IMR-90 (cell line): ENCODE results near the gene RHBDD1. TPM values are rescaled to one million over a fixed set of nuclear protein-coding genes. Genes with fewer than 3 reads are reported as not detected.

Experiments used
- ATAC-seq: fragments of 200-7000 bp; cut with Tn5 transposase; 2 replicates; pipeline ENCODE4 v1.9.1; 2020; ENCODE audit warnings: low read depth, mild to moderate bottlenecking, moderate library complexity
- BruUV-seq: library from RNA; stranded (reverse); fragments of 400-500 nt; replicated peaks from 2 replicates; lab custom pipeline; 2021; lab: Mats Ljungman, UMichigan
- CTCF ChIA-PET: fragments of 300-600 bp; formaldehyde crosslinking; extraction: SDS; loops from one replicate; lab custom pipeline; 2021; ENCODE audit warnings: antibody characterized with exemption; lab: Yijun Ruan, JAX
- POLR2A ChIA-PET: fragments of 300-600 bp; sonication (Branson Sonifier 250); formaldehyde crosslinking; loops from one replicate; lab custom pipeline; 2022; ENCODE audit warnings: antibody characterized with exemption; ENCODE audit not compliant: unreplicated experiment; lab: Charles Lee
- DNase-seq: peaks from one replicate; pipeline ENCODE4 v3.0.0; 2013
- H2AFZ ChIP-seq: replicated peaks from 2 replicates; pipeline ENCODE3; 2013; ENCODE audit warnings: low read length, mild to moderate bottlenecking; ENCODE audit not compliant: poor library complexity
- H2AK5ac ChIP-seq: 2 replicates; pipeline ENCODE4 v1.6.1; 2013; ENCODE audit warnings: low read depth, low read length, inconsistent platforms
- H2AK9ac ChIP-seq: replicated peaks from 2 replicates; pipeline ENCODE3; 2013; ENCODE audit warnings: mild to moderate bottlenecking, low read depth, low read length, moderate library complexity; ENCODE audit not compliant: poor library complexity
- H2BK120ac ChIP-seq: 2 replicates; pipeline ENCODE4 v1.6.1; 2013; ENCODE audit warnings: low read depth, low read length, inconsistent platforms
- H2BK15ac ChIP-seq: 3 replicates; pipeline ENCODE4 v1.6.1; 2013; ENCODE audit warnings: low read depth, low read length, inconsistent platforms
- H2BK20ac ChIP-seq: 2 replicates; pipeline ENCODE4 v1.6.1; 2013; ENCODE audit warnings: low read depth, mild to moderate bottlenecking, inconsistent platforms, low read length, moderate library complexity
- H2BK5ac ChIP-seq: 2 replicates; pipeline ENCODE4 v1.6.1; 2013; ENCODE audit warnings: mild to moderate bottlenecking, low read depth, low read length, inconsistent platforms; ENCODE audit not compliant: poor library complexity, severe bottlenecking
- H3K14ac ChIP-seq: replicated peaks from 2 replicates; pipeline ENCODE4 v1.6.1; 2013; ENCODE audit warnings: low read depth, low read length, inconsistent platforms
- H3K18ac ChIP-seq: 2 replicates; pipeline ENCODE4 v1.6.1; 2013; ENCODE audit warnings: low read depth, low read length, control low read depth
- H3K23ac ChIP-seq: 2 replicates; pipeline ENCODE4 v1.6.1; 2013; ENCODE audit warnings: low read depth, low read length, inconsistent platforms
- H3K27ac ChIP-seq: 2 replicates; pipeline ENCODE4 v1.5.1; 2013; ENCODE audit warnings: mild to moderate bottlenecking, control low read depth, low read length; ENCODE audit not compliant: insufficient read depth
- H3K27me3 ChIP-seq: 2 replicates; pipeline ENCODE4 v1.6.1; 2013; ENCODE audit warnings: low read length; ENCODE audit not compliant: control insufficient read depth, insufficient read depth
- H3K36me3 ChIP-seq: 2 replicates; pipeline ENCODE4 v1.6.1; 2013; ENCODE audit warnings: low read length, mixed read lengths; ENCODE audit not compliant: control insufficient read depth, insufficient read depth
- H3K4ac ChIP-seq: 2 replicates; pipeline ENCODE4 v1.6.1; 2013; ENCODE audit warnings: low read depth, low read length, inconsistent platforms
- H3K4me1 ChIP-seq: 2 replicates; pipeline ENCODE4 v1.6.1; 2013; ENCODE audit warnings: low read length, mixed read lengths; ENCODE audit not compliant: control insufficient read depth, insufficient read depth
- H3K4me2 ChIP-seq: 2 replicates; pipeline ENCODE4 v1.6.1; 2013; ENCODE audit warnings: low read depth, mild to moderate bottlenecking, control low read depth, low read length, moderate library complexity
- H3K4me3 ChIP-seq: 2 replicates; pipeline ENCODE4 v1.5.1; 2013; ENCODE audit warnings: low read depth, mild to moderate bottlenecking, control low read depth, low read length, moderate library complexity; ENCODE audit not compliant: insufficient read depth
- H3K56ac ChIP-seq: 2 replicates; pipeline ENCODE4 v1.6.1; 2013; ENCODE audit warnings: low read length, inconsistent platforms; ENCODE audit not compliant: insufficient read depth; ENCODE audit errors: extremely low read depth
- H3K79me1 ChIP-seq, 2 experiments: 2 replicates each; pipeline ENCODE4 v1.6.1; 2013; ENCODE audit warnings: low read length in 2 of 2, inconsistent platforms in 1 of 2, low read depth in 1 of 2
- H3K9ac ChIP-seq: 2 replicates; pipeline ENCODE4 v1.6.1; 2013; ENCODE audit warnings: low read depth, low read length, control low read depth
- H3K9me1 ChIP-seq: 2 replicates; pipeline ENCODE4 v1.6.1; 2013; ENCODE audit warnings: low read length, inconsistent platforms; ENCODE audit not compliant: insufficient read depth
- H3K9me3 ChIP-seq: 2 replicates; pipeline ENCODE4 v1.6.1; 2013; ENCODE audit warnings: low read length; ENCODE audit not compliant: control insufficient read depth, insufficient read depth
- H4K20me1 ChIP-seq: 2 replicates; pipeline ENCODE4 v1.6.1; 2013; ENCODE audit warnings: low read length, inconsistent platforms; ENCODE audit not compliant: insufficient read depth
- H4K5ac ChIP-seq: 2 replicates; pipeline ENCODE4 v1.6.1; 2013; ENCODE audit warnings: mild to moderate bottlenecking, low read depth, low read length, control low read depth
- H4K8ac ChIP-seq, 2 experiments: 2 replicates each; pipeline ENCODE4 v1.6.1; 2013; ENCODE audit warnings: low read depth in 2 of 2, low read length in 2 of 2, control low read depth in 1 of 2, inconsistent platforms in 1 of 2
- H4K91ac ChIP-seq: 2 replicates; pipeline ENCODE4 v1.6.1; 2013; ENCODE audit warnings: low read depth, low read length, inconsistent platforms; ENCODE audit not compliant: insufficient read depth
- BHLHE40 ChIP-seq: fragments of 150-350 bp; IDR thresholded peaks from 2 replicates; pipeline ENCODE4 v1.6.1; 2016; ENCODE audit warnings: mild to moderate bottlenecking, low read depth, low read length
- CEBPB ChIP-seq: IDR thresholded peaks from 2 replicates; pipeline ENCODE4 v1.6.1; 2012; ENCODE audit warnings: low read depth, low read length, improper control_type of control experiment
- CHD1 ChIP-seq: IDR thresholded peaks from 2 replicates; pipeline ENCODE4 v1.6.1; 2012; ENCODE audit warnings: low read depth, low read length, improper control_type of control experiment
- CTCF ChIP-seq: conservative IDR thresholded peaks from 2 replicates; pipeline ENCODE4 v1.5.1; 2012; ENCODE audit warnings: mild to moderate bottlenecking, low read depth, low read length, improper control_type of control experiment
- ELK1 ChIP-seq: fragments of 150-350 bp; IDR thresholded peaks from 2 replicates; pipeline ENCODE4 v1.6.1; 2016; ENCODE audit warnings: low read depth, mild to moderate bottlenecking, low read length, moderate library complexity, borderline replicate concordance
- MAFK ChIP-seq: IDR thresholded peaks from 2 replicates; pipeline ENCODE4 v1.6.1; 2012; ENCODE audit warnings: low read depth, low read length, improper control_type of control experiment
- MXI1 ChIP-seq: IDR thresholded peaks from 2 replicates; pipeline ENCODE4 v1.6.1; 2012; ENCODE audit warnings: low read depth, mild to moderate bottlenecking, low read length, moderate library complexity, borderline replicate concordance
- RAD21 ChIP-seq: IDR thresholded peaks from 2 replicates; pipeline ENCODE4 v1.6.1; 2012; ENCODE audit warnings: low read length, improper control_type of control experiment
- RCOR1 ChIP-seq: IDR thresholded peaks from 2 replicates; pipeline ENCODE4 v1.6.1; 2012; ENCODE audit warnings: mild to moderate bottlenecking, low read length, improper control_type of control experiment; ENCODE audit not compliant: insufficient replicate concordance
- RFX5 ChIP-seq: IDR thresholded peaks from 2 replicates; pipeline ENCODE4 v1.8.0; 2012; ENCODE audit warnings: low read depth, mild to moderate bottlenecking, low read length, moderate library complexity
- SMC3 ChIP-seq: fragments of 150-350 bp; IDR thresholded peaks from 2 replicates; pipeline ENCODE4 v1.6.1; 2016; ENCODE audit warnings: low read depth, mild to moderate bottlenecking, antibody characterized with exemption, low read length, moderate library complexity
- WGBS, 2 experiments: methylation state at CpG; one replicate each; pipeline versions ENCODE4 v1.1.5 to v1.1.7; 2013; ENCODE audit warnings: missing lambda C conversion rate in 2 of 2; ENCODE audit not compliant: insufficient read length in 1 of 2; ENCODE audit errors: extremely low coverage in 2 of 2; 5-methylcytosine and 5-hydroxymethylcytosine counted together
- dilution Hi-C: fragments of 300-500 bp; cut with HindIII; formaldehyde crosslinking; loops from one replicate; pipeline ENCODE4 v1.14.3; 2018; ENCODE audit warnings: low sequenced_read_pairs; ENCODE audit not compliant: unreplicated experiment
- in situ Hi-C: fragments of 300-500 bp; cut with MboI; formaldehyde crosslinking; loops from 3 replicates; pipeline ENCODE4 v1.14.3; 2019; ENCODE audit warnings: low sequenced_read_pairs, inconsistent platforms, mixed read lengths
- intact Hi-C: fragments of 100-400 bp; cut with micrococcal nuclease; formaldehyde crosslinking; loops from 2 replicates; pipeline ENCODE4 v1.10.0; 2022
- polyA plus RNA-seq, 3 experiments: library from polyadenylated mRNA; depleted of rRNA; stranded (reverse); fragments of >200 nt; gene quantifications; 2 replicates each; pipeline ENCODE4 v1.2.3, GENCODE V29; 2012; ENCODE audit warnings: low replicate concordance in 1 of 3
- total RNA-seq: library from RNA; depleted of rRNA; stranded (reverse); fragments of >200 nt; gene quantifications from 2 replicates; pipeline ENCODE4 v1.2.3, GENCODE V29; 2012
- TF ChIP-seq, protein P1 (sequence below): fragments of 150-350 bp; IDR thresholded peaks from 2 replicates; pipeline ENCODE4 v1.6.1; 2017; ENCODE audit warnings: mild to moderate bottlenecking, antibody characterized with exemption, low read length, low read depth

RHBDD1 gene
- total and polyA plus RNA-seq, 2 of the 4 experiments (the other 2 are of a cell fraction) = 9.7 to 14.0 TPM

DNA sequence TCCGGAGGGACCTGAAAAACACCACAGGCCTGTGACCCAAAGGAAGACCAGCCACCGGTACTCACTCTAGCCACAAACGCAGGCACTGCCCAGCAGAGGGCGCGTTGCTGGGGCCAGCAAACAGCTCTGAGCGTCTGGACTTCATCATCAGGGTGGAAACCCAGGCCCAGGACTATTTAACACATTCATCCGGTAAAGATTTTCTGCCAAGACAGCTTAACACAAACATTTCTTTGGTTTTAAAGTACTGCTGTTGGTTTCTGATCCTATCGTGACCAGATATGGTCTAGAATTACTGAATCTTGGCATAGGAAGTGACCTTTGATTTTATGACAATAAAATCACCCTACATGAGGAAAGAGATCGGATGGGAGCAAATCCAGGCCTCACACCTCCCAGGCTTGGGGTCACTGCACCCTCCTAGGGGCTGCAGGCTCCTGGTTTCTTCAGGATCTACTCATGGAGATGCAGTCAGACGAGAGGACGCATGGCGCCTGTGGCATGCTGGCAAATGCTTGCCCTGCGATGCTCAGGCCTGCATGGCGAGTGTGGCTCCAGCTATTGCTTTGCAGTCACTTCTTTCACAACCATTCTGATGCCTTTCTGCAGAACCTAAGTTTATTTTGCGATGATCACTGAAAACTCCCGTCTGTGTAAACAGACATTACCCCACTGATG lies 197.8 kb downstream of the RHBDD1 start:
- intact Hi-C loops (loop anchor here (5.0 kb wide), 1 partner anchor 74 kb away; no protein-coding TSS in a partner anchor), in situ Hi-C loops (no loop called here), dilution Hi-C loops (no loop called here)
- no peak overlapping the region for H3K4me3 ChIP-seq
- H3K4me1 ChIP-seq = no peaks in the 10 kb centered on the region
- H3K18ac ChIP-seq = no peak overlapping the region
- no peak overlapping the region for H2BK5ac ChIP-seq
- H4K91ac ChIP-seq = no peak overlapping the region
- no peak overlapping the region for H3K23ac ChIP-seq
- 95% methylated on average over 5 of the region's 16 CpGs; no CpG with 5 or more reads in 1 of the 2 experiments for WGBS, 2 experiments
- no peaks in the 10 kb centered on the region for H3K9me3 ChIP-seq
- H2BK20ac ChIP-seq = no peak overlapping the region
- no peaks in the 10 kb centered on the region for H3K9me1 ChIP-seq
- H2BK120ac ChIP-seq = no peak overlapping the region
- no peak overlapping the region for H4K8ac ChIP-seq
- H3K4ac ChIP-seq = no peak overlapping the region
- peaks cover 7% of the 10 kb centered on the region for H3K27me3 ChIP-seq
- no peaks in the 10 kb centered on the region for H3K79me1 ChIP-seq
- H4K5ac ChIP-seq = no peak overlapping the region
- no TSS peak for BruUV-seq
- no peak overlapping the region for H3K27ac ChIP-seq
- DNase-seq (peak; percentile 32), ATAC-seq (peak; percentile 91)
- ChIA-PET CTCF (interaction anchor here (1.2 to 2.2 kb wide), 3 partner anchors 9 to 16 kb away, joined by 4 to 10 read pairs (median 6); no protein-coding TSS in a partner anchor), POLR2A (interaction anchor here (0.6 kb wide), 1 partner anchor 88 kb away, joined by 3 read pairs; no protein-coding TSS in a partner anchor)
- H3K36me3 ChIP-seq = no peaks in the 10 kb centered on the region
- no peak overlapping the region for H2AK9ac ChIP-seq
- no peak overlapping the region for H3K4me2 ChIP-seq
- H3K9ac ChIP-seq = no peak overlapping the region
- H2BK15ac ChIP-seq = no peak overlapping the region
- H3K56ac ChIP-seq = no peak overlapping the region
- peak overlapping the region; percentile 17 for H2AFZ ChIP-seq
- no peak overlapping the region for H3K14ac ChIP-seq
- TF ChIP-seq ELK1 (no peak), CEBPB (no peak), BHLHE40 (no peak), MXI1 (no peak), SMC3 (no peak), CTCF (peak; percentile 49), CHD1 (no peak), RFX5 (no peak), MAFK (no peak), RCOR1 (no peak), RAD21 (0 out of 2 replicates have a peak, but pooled peaks have one; percentile 16)
- TF ChIP-seq, protein P1, sequence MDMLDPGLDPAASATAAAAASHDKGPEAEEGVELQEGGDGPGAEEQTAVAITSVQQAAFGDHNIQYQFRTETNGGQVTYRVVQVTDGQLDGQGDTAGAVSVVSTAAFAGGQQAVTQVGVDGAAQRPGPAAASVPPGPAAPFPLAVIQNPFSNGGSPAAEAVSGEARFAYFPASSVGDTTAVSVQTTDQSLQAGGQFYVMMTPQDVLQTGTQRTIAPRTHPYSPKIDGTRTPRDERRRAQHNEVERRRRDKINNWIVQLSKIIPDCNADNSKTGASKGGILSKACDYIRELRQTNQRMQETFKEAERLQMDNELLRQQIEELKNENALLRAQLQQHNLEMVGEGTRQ = no peak
- H2AK5ac ChIP-seq = no peak overlapping the region
- H4K20me1 ChIP-seq = no peaks in the 10 kb centered on the region
